ENCODE results near the gene LCLAT1. TPM values are rescaled to one million over a fixed set of nuclear protein-coding genes. Genes with fewer than 3 reads are reported as not detected.
A peak's percentile ranks its signal among the peaks of the same experiment; 100 is the strongest.
"Not testable (repeated sequence)": the region's sequence is repeated elsewhere in the genome, so short reads cannot be mapped to it uniquely, and the experiment has no call there.

LCLAT1 gene
- total RNA-seq, 1 donor from 2014 or later, result 29.3 TPM

DNA sequence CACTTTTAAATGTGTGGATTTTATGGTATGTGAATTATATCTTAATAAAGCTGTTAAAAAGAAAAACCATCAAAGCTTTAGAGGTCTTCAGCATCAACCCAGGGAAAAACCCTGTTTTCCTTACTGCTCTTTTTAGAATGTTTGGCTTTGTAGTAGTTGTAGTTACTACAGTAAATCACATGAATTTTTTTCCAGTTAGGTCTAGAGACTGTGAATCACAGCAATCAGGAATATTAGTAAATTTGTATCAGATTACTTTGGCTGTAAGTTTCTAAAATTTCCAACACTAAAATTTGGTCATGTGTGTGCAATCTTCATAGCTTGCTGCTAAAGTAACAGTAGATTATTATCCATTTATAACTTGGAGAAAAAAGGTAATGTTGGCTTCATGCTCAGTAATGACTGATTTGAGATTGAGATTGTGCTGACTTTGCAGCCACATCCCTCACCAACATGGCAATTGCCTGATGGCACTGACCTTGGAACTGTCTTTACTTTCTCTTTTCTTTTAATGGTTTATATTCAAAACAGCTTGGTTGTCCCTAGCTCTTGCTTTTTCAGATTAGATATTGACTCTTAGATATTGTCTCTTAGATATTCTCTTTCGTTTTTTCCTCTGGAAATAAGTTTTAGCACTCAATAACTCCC is 41.1 kb downstream of the LCLAT1 start:
- H3K27me3 Mint-ChIP-seq, result no peaks in the 10 kb centered on the region
- no peak for DNase-seq (ENCODE audit: low spot score, unreplicated experiment)
- H3K4me1 Mint-ChIP-seq (ENCODE audit: low read depth), result no peaks in the 10 kb centered on the region
- H3K4me3 Mint-ChIP-seq (ENCODE audit: low read depth), result no peak overlapping the region
- no peaks in the 10 kb centered on the region for H3K36me3 Mint-ChIP-seq (ENCODE audit: insufficient read depth)
- no peak overlapping the region for H3K27ac Mint-ChIP-seq
- TF ChIP-seq, protein P1, sequence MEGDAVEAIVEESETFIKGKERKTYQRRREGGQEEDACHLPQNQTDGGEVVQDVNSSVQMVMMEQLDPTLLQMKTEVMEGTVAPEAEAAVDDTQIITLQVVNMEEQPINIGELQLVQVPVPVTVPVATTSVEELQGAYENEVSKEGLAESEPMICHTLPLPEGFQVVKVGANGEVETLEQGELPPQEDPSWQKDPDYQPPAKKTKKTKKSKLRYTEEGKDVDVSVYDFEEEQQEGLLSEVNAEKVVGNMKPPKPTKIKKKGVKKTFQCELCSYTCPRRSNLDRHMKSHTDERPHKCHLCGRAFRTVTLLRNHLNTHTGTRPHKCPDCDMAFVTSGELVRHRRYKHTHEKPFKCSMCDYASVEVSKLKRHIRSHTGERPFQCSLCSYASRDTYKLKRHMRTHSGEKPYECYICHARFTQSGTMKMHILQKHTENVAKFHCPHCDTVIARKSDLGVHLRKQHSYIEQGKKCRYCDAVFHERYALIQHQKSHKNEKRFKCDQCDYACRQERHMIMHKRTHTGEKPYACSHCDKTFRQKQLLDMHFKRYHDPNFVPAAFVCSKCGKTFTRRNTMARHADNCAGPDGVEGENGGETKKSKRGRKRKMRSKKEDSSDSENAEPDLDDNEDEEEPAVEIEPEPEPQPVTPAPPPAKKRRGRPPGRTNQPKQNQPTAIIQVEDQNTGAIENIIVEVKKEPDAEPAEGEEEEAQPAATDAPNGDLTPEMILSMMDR (IDR thresholded peaks at IDR 0.05; ENCODE audit: unreplicated experiment), result no peak
- H3K9me3 Mint-ChIP-seq (ENCODE audit: low read depth), result no peaks in the 10 kb centered on the region

DNA sequence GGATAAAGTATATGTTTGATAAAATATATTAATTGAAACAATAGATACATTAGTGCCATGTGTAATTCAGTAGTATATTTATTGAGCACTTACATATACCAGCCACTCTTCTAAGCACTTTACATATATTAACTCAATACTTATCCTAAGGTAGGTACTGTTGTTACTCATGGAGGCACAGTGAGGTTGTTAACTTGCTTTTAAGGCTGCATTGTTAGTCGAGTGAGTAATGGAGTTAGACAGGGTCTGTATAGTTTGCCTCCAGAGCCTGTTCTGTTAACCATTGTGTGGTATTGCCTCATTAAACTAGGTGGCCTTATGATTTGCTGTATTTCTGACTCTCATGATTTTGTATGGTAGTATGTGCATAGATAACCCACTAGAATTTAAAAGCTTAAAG is 44.2 kb downstream of the LCLAT1 start:
- no peak for DNase-seq (ENCODE audit: low spot score, unreplicated experiment)
- Mint-ChIP-seq H3K4me1 (ENCODE audit: low read depth) (no peaks in the 10 kb centered on the region), H3K36me3 (ENCODE audit: insufficient read depth) (peaks cover 6% of the 10 kb centered on the region)

DNA sequence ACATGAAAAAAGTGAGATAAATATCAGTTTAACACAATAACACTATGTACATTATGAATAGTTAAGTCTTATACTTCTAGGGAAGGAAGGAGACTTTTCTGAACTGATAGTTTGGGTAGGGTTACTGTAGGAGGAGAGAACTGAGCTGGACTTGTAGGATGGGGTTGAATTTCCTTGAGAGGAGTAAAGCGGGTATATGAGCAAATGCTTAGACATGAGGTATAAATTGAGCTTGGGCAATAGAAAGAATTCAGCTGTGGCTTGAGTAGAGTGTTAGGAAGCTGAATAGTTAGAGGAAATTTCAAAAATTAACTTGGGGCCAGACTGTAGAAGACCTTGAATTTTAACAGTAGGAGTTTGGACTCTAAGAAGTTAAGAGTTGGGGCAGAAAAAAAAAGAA is 45.1 kb downstream of the LCLAT1 start:
- no peaks in the 10 kb centered on the region for H3K4me1 Mint-ChIP-seq (ENCODE audit: low read depth)
- TF ChIP-seq, protein P1 (IDR thresholded peaks at IDR 0.05; ENCODE audit: unreplicated experiment), result no peak
- H3K27me3 Mint-ChIP-seq, result no peaks in the 10 kb centered on the region
- peaks cover 10% of the 10 kb centered on the region for H3K9me3 Mint-ChIP-seq (ENCODE audit: low read depth)
- peak overlapping the region; percentile 3 for H3K27ac Mint-ChIP-seq
- no peak overlapping the region for H3K4me3 Mint-ChIP-seq (ENCODE audit: low read depth)
- DNase-seq (ENCODE audit: low spot score, unreplicated experiment), result no peak
- peaks cover 9% of the 10 kb centered on the region for H3K36me3 Mint-ChIP-seq (ENCODE audit: insufficient read depth)

More for the DNA sequence above, 44.2 kb downstream of the LCLAT1 start:
- no peaks in the 10 kb centered on the region for H3K27me3 Mint-ChIP-seq
- H3K9me3 Mint-ChIP-seq (ENCODE audit: low read depth), result peaks cover 2% of the 10 kb centered on the region
- TF ChIP-seq, protein P1 (IDR thresholded peaks at IDR 0.05; ENCODE audit: unreplicated experiment), result no peak
- no peak overlapping the region for H3K4me3 Mint-ChIP-seq (ENCODE audit: low read depth)
- no peak overlapping the region for H3K27ac Mint-ChIP-seq

DNA sequence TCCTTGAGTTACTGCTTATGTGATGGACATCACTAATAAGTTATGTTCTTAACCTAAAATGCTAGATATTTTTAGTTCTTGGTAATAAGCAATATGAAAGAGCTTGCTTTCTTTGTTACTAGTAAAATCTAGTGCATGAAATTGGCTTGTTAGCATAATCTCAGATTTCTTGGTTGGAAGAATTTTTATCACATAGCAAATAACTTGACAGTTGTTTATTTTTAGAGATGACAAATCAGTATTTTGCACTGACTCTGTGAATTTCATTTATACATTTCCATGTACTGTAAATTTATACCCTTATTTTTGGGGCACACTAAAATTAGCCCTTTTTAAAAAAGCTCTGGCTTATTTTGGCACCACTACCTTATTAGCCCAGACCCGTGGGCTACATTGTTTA is 45.6 kb downstream of the LCLAT1 start:
- no peak overlapping the region for H3K27ac Mint-ChIP-seq
- TF ChIP-seq, protein P1 (IDR thresholded peaks at IDR 0.05; ENCODE audit: unreplicated experiment), result no peak
- peaks cover 10% of the 10 kb centered on the region for H3K36me3 Mint-ChIP-seq (ENCODE audit: insufficient read depth)
- no peaks in the 10 kb centered on the region for H3K27me3 Mint-ChIP-seq
- no peak overlapping the region for H3K4me3 Mint-ChIP-seq (ENCODE audit: low read depth)
- DNase-seq (ENCODE audit: low spot score, unreplicated experiment), result no peak
- peaks cover 11% of the 10 kb centered on the region for H3K9me3 Mint-ChIP-seq (ENCODE audit: low read depth)
- no peaks in the 10 kb centered on the region for H3K4me1 Mint-ChIP-seq (ENCODE audit: low read depth)

DNA sequence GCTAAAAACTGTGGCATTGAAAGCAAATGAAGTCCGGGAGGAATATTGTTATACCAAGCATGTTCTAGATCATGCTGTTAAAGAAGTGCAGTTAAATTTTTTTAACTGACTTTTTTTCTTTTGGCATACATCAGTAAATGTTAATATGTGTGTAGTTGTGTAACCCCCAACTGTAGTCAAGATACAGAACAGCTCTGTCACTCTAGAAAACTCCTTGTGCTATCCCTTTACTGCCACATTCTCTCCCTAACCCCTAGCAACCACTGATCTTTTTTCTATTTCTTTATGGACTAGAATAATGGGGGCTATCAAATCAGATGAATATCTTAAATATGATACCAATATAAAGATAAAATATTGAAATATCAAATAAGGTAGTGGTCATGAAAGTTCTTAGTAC is 46.4 kb downstream of the LCLAT1 start:
- no peak for DNase-seq (ENCODE audit: low spot score, unreplicated experiment)
- Mint-ChIP-seq H3K4me1 (ENCODE audit: low read depth) (no peaks in the 10 kb centered on the region), H3K36me3 (ENCODE audit: insufficient read depth) (peaks cover 14% of the 10 kb centered on the region), H3K27me3 (no peaks in the 10 kb centered on the region), H3K9me3 (ENCODE audit: low read depth) (peaks cover 17% of the 10 kb centered on the region), H3K27ac (no peak overlapping the region), H3K4me3 (ENCODE audit: low read depth) (no peak overlapping the region)
- TF ChIP-seq, protein P1 (IDR thresholded peaks at IDR 0.05; ENCODE audit: unreplicated experiment), result no peak

DNA sequence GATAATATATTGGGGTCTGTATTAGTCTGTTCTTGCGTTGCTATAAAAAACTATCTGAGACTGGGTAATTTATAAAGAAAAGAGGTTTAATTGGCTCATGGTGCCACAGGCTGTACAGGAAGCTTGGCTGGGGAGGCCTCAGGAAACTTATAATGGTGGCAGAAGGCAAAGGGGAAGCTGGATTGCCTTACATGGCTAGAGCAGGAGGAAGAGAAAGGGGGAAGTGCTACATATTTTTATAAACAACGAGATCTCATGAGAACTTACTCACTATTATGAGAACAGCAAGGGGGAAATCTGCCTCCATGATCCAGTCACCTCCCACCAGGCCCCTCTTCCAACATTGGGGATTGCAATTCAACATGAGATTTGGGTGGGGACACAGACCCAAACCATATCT is 48.9 kb downstream of the LCLAT1 start:
- DNase-seq (ENCODE audit: low spot score, unreplicated experiment); H3K4me1 Mint-ChIP-seq (ENCODE audit: low read depth); H3K4me3 Mint-ChIP-seq (ENCODE audit: low read depth); H3K27me3 Mint-ChIP-seq; H3K27ac Mint-ChIP-seq: not testable (repeated sequence)
- Mint-ChIP-seq H3K9me3 (ENCODE audit: low read depth) (peaks cover 26% of the 10 kb centered on the region), H3K36me3 (ENCODE audit: insufficient read depth) (peaks cover 29% of the 10 kb centered on the region)

Data from progenitor cell of endocrine pancreas (in vitro differentiated cells).